H1 (cell line): ENCODE results near the gene RPL18A. TPM values are rescaled to one million over a fixed set of nuclear protein-coding genes. Genes with fewer than 3 reads are reported as not detected.

ENCODE experiments used
- EGR1 ChIP-seq: IDR thresholded peaks from 2 replicates; pipeline ENCODE4 v1.6.1; 2011; ENCODE audit warnings: low read depth, low read length, borderline replicate concordance
- HDAC2 ChIP-seq, 2 experiments: fragments of 300-600 bp in 1 of 2; sonication (generic) in 1 of 2; IDR thresholded peaks; 2 replicates each; pipeline ENCODE4 v1.6.1; 2011 to 2012; ENCODE audit warnings: low read depth in 2 of 2, low read length in 2 of 2, mild to moderate bottlenecking in 2 of 2, moderate library complexity in 2 of 2, borderline replicate concordance in 1 of 2, inconsistent platforms in 1 of 2
- SP4 ChIP-seq: IDR thresholded peaks from 2 replicates; pipeline ENCODE4 v1.6.1; 2012; ENCODE audit warnings: low read length, inconsistent platforms
- TAF1 ChIP-seq: IDR thresholded peaks from 2 replicates; pipeline ENCODE4 v1.6.1; 2011; ENCODE audit warnings: mild to moderate bottlenecking, low read depth, low read length
- TBP ChIP-seq: IDR thresholded peaks from 2 replicates; pipeline ENCODE4 v1.6.1; 2011; ENCODE audit warnings: low read depth, low read length, improper control_type of control experiment
- polyA plus RNA-seq, 7 experiments: library from polyadenylated mRNA; depleted of rRNA in 3 of 7; stranded (reverse) in 5 of 7; unstranded in 2 of 7; fragments of >200 nt in 5 of 7; fragments of 200-250 nt in 2 of 7; gene quantifications; 1 replicate in 5 of 7; 2 replicates in 1 of 7; 4 replicates in 1 of 7; pipeline versions ENCODE4 v1.2.1 to v1.2.3, GENCODE V29; 2011 to 2013; ENCODE audit warnings: missing spikeins in 2 of 7, mixed read lengths in 2 of 7
- total RNA-seq: library from RNA; stranded (reverse); fragmentation: NEBNext Ultra II Directional; extraction: Animal tissue kit (Norgen Biotek cat#: 25700); gene quantifications from 2 replicates; pipeline ENCODE4 v1.2.1, GENCODE V29; 2021
- TF ChIP-seq, protein P1 (sequence below), 3 experiments: IDR thresholded peaks; 1 replicate in 2 of 3; 2 replicates in 1 of 3; pipeline versions ENCODE4 v1.5.1 to v1.6.1; 2011; ENCODE audit warnings: low read length in 3 of 3, mild to moderate bottlenecking in 3 of 3, inconsistent platforms in 2 of 3, low read depth in 1 of 3, moderate library complexity in 1 of 3; ENCODE audit not compliant: insufficient read depth in 1 of 3; ENCODE audit errors: control extremely low read depth in 1 of 3
- TF ChIP-seq, protein P2 (sequence below): IDR thresholded peaks from 2 replicates; pipeline ENCODE4 v1.6.1; 2012; ENCODE audit warnings: inconsistent platforms
- TF ChIP-seq, protein P3 (sequence below): IDR thresholded peaks from 2 replicates; pipeline ENCODE4 v1.6.1; 2012; ENCODE audit warnings: inconsistent platforms

RPL18A gene
- total and polyA plus RNA-seq, 2 of the 8 experiments (the other 6 are each of a cell fraction or from before 2014, with no cell fraction given), result 2,749 to 3,938 TPM

DNA sequence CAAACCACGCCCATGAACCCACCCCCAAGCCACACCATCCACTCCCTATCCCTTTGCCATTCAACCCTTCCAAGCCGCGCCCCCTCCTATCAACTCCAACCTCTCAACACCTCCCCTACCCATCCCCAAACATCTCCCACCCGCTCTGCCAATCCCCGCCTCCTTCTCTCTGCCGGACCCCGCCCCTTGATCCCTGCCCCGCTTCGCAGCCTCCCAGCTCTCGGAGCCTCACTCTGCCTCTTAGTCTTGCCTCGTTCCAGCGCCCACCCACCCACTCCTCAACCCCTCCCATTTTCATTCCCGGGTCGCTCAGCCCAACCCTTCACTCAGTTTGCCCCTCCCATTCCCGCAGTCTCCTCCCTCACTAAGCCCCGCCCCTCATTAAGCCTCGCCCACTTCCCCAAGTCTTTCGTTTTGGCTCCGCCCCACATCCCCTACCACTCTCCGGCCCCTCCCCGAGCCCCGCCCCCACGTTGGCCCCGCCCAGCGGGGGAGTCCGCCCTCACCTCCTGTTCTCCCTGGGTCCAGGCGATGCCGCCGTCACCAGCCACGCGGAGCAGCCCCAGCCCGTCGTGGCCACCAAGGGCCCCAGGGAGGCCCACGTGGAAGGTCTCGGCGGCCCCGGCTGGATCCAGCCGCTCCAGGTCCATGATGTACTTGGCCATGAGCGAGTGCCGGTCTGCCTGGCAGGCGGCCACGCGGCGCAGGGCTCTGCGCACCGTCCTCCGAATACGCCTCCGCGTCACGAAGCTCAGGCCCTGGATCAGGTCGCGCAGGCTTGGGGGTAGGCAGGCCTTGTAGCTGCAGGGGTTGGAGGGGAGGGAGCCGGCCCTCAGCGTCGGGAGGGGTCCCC, 17.7 kb upstream of the RPL18A start (continued):
- TF ChIP-seq, protein P1, sequence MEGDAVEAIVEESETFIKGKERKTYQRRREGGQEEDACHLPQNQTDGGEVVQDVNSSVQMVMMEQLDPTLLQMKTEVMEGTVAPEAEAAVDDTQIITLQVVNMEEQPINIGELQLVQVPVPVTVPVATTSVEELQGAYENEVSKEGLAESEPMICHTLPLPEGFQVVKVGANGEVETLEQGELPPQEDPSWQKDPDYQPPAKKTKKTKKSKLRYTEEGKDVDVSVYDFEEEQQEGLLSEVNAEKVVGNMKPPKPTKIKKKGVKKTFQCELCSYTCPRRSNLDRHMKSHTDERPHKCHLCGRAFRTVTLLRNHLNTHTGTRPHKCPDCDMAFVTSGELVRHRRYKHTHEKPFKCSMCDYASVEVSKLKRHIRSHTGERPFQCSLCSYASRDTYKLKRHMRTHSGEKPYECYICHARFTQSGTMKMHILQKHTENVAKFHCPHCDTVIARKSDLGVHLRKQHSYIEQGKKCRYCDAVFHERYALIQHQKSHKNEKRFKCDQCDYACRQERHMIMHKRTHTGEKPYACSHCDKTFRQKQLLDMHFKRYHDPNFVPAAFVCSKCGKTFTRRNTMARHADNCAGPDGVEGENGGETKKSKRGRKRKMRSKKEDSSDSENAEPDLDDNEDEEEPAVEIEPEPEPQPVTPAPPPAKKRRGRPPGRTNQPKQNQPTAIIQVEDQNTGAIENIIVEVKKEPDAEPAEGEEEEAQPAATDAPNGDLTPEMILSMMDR (IDR thresholded peaks at IDR 0.05; ENCODE audit: control extremely low read depth in 1 of 3, insufficient read depth in 1 of 3, low read depth in 1 of 3, low read length in 3 of 3), result no peak
- TF ChIP-seq, protein P2, sequence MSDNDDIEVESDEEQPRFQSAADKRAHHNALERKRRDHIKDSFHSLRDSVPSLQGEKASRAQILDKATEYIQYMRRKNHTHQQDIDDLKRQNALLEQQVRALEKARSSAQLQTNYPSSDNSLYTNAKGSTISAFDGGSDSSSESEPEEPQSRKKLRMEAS, result peak; percentile 96
- TF ChIP-seq, protein P3, sequence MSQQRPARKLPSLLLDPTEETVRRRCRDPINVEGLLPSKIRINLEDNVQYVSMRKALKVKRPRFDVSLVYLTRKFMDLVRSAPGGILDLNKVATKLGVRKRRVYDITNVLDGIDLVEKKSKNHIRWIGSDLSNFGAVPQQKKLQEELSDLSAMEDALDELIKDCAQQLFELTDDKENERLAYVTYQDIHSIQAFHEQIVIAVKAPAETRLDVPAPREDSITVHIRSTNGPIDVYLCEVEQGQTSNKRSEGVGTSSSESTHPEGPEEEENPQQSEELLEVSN, result peak; percentile 90
- TF ChIP-seq TAF1 (0 out of 2 replicates have a peak, but pooled peaks have one; percentile 6), EGR1 (no peak), HDAC2 (IDR thresholded peaks at IDR 0.05; ENCODE audit: borderline replicate concordance in 1 of 2, low read depth in 2 of 2, low read length in 2 of 2) (peak in 1 of 2 experiments; percentile 53; a peak in 1 of 4 replicates), TBP (peak; percentile 35; the same call in 1 of the 2 replicates), SP4 (no peak)
- TF ChIP-seq, all 59 proteins: peak for 10
